K562 (cell line): ENCODE measurements around the gene ZFYVE28. TPM values are rescaled to one million over a fixed set of nuclear protein-coding genes. Genes with fewer than 3 reads are reported as not detected.

ENCODE experiments used
- CHD2 ChIP-seq: IDR thresholded peaks from 2 replicates; pipeline ENCODE4 v1.6.1; 2011; ENCODE audit warnings: low read depth, low read length
- JUND ChIP-seq, 2 experiments: IDR thresholded peaks; 2 replicates in 1 of 2; 3 replicates in 1 of 2; pipeline ENCODE4 v1.6.1; 2011; ENCODE audit warnings: borderline replicate concordance in 2 of 2, low read depth in 2 of 2, low read length in 2 of 2, improper control_type of control experiment in 1 of 2, missing biosample characterization in 1 of 2, missing genetic modification characterization in 1 of 2, missing genetic modification reagents in 1 of 2
- MEIS2 ChIP-seq: fragments of 450-650 bp; IDR thresholded peaks from 2 replicates; pipeline ENCODE4 v1.6.1; 2014; ENCODE audit warnings: mild to moderate bottlenecking; ENCODE audit not compliant: partially characterized antibody
- NONO ChIP-seq, 2 experiments: fragments of 200-400 bp in 1 of 2; fragments of 450-650 bp in 1 of 2; formaldehyde crosslinking in 1 of 2; IDR thresholded peaks; 2 replicates each; pipeline ENCODE4 v1.6.1; 2017; ENCODE audit warnings: low read depth in 2 of 2, mild to moderate bottlenecking in 2 of 2, moderate library complexity in 2 of 2, low read length in 1 of 2
- ZBTB40 ChIP-seq, 2 experiments: fragments of 450-650 bp in 1 of 2; sonication (generic) in 1 of 2; formaldehyde crosslinking in 1 of 2; IDR thresholded peaks; 2 replicates each; pipeline versions ENCODE4 v1.7.1 to v1.9.0; 2016 to 2022; ENCODE audit warnings: inconsistent platforms in 1 of 2, mild to moderate bottlenecking in 1 of 2, missing genetic modification reagents in 1 of 2
- polyA plus RNA-seq, 8 experiments: library from polyadenylated mRNA; depleted of rRNA in 4 of 8; stranded (reverse) in 5 of 8; unstranded in 3 of 8; fragments of >200 nt; fragmentation: Nextera tagmentation in 2 of 8; fragmentation: Illumina TruSeq in 1 of 8; extraction: Ambion mirVana in 2 of 8; extraction: Trizol in 1 of 8; gene quantifications; 2 replicates each; pipeline versions ENCODE4 v1.2.1 to v1.2.3, GENCODE V29; 2011 to 2014; ENCODE audit warnings: inconsistent platforms in 1 of 8, missing spikeins in 1 of 8
- total RNA-seq, 7 experiments: library from RNA; depleted of rRNA in 6 of 7; stranded (reverse); fragments of >200 nt in 6 of 7; fragmentation: Illumina TruSeq in 2 of 7; extraction: Trizol in 2 of 7; gene quantifications; 2 replicates each; pipeline versions ENCODE4 v1.2.1 to v1.2.3, GENCODE V29; 2011 to 2021; ENCODE audit warnings: low replicate concordance in 1 of 7

The ZFYVE28 gene
- total and polyA plus RNA-seq, 9 of the 15 experiments (the other 6 are each of a cell fraction or from before 2014, with no cell fraction given), result 1.3 to 24.8 (median 8.9) TPM

- 0 out of 2 replicates have a peak, but pooled peaks have one; percentile 15 for TF ChIP-seq CHD2
- peak; percentile 10 for TF ChIP-seq MEIS2
- no peak for TF ChIP-seq NONO (IDR thresholded peaks at IDR 0.05; ENCODE audit: low read depth in 2 of 2, low read length in 1 of 2)
- no peak for TF ChIP-seq JUND (IDR thresholded peaks at IDR 0.05; ENCODE audit: borderline replicate concordance, low read depth, low read length)
- peak; percentile 9; the same call in 1 of the 3 replicates for TF ChIP-seq JUND (tag; IDR thresholded peaks at IDR 0.05; ENCODE audit: borderline replicate concordance, low read depth, low read length)
- 0 out of 2 replicates have a peak, but pooled peaks have one; percentile 23 for TF ChIP-seq ZBTB40 (IDR thresholded peaks at IDR 0.05)
- no peak for TF ChIP-seq ZBTB40 (CRISPR knock-in tag; IDR thresholded peaks at IDR 0.05)
- TF ChIP-seq, all 486 proteins: peak for 10
Measured at GRCh38 chr4:2412534-2412884, 5.9 kb downstream of the ZFYVE28 start (continued).
